ENCODE data around the gene BICRAL.
"Not testable (repeated sequence)": the region's sequence is repeated elsewhere in the genome, so short reads cannot be mapped to it uniquely, and the experiment has no call there.

Gene BICRAL

GRCh38 chr6:42781796-42782688, at the start of gene BICRAL:
Gene BICRAL, plus strand, starts transcription at chr6:42782052. Its CDS starts 39,971 bp downstream, at chr6:42822023.
- DNase-seq (ENCODE audit: low read depth), result peak; percentile 39

GRCh38 chr6:42733867-42734481, 47.9 kb upstream of the BICRAL start:
- not testable (repeated sequence) for DNase-seq (ENCODE audit: low read depth)

GRCh38 chr6:42735976-42736375, 45.9 kb upstream of the BICRAL start:
- DNase-seq (ENCODE audit: low read depth), result no peak

GRCh38 chr6:42740725-42741124, 41.1 kb upstream of the BICRAL start:
- DNase-seq (ENCODE audit: low read depth), result no peak

GRCh38 chr6:42742116-42742894, 39.5 kb upstream of the BICRAL start:
- DNase-seq (ENCODE audit: low read depth), result no peak

- no peak for DNase-seq (ENCODE audit: low read depth)
These were observed 37.4 kb upstream of the BICRAL start for GRCh38 chr6:42744351-42744893.

- peak; percentile 1 for DNase-seq (ENCODE audit: low read depth)
These were observed 36.7 kb upstream of the BICRAL start for GRCh38 chr6:42745083-42745639.

- DNase-seq (ENCODE audit: low read depth), result peak; percentile 85
These were observed 36.0 kb upstream of the BICRAL start, which contains the start of gene TBCC for GRCh38 chr6:42745640-42746462. Gene TBCC, minus strand, starts transcription at chr6:42746103. Its CDS starts 30 bp downstream, at chr6:42746073.

- DNase-seq (ENCODE audit: low read depth), result peak; percentile 61
These were observed 35.1 kb upstream of the BICRAL start for GRCh38 chr6:42746463-42747391.

- DNase-seq (ENCODE audit: low read depth), result no peak
These were observed 33.5 kb upstream of the BICRAL start for GRCh38 chr6:42748203-42748898.

GRCh38 chr6:42751055-42751454, 30.8 kb upstream of the BICRAL start:
- no peak for DNase-seq (ENCODE audit: low read depth)

- no peak for DNase-seq (ENCODE audit: low read depth)
These were observed 27.1 kb upstream of the BICRAL start for GRCh38 chr6:42754759-42755158.

- DNase-seq (ENCODE audit: low read depth), result no peak
These were observed 25.1 kb upstream of the BICRAL start for GRCh38 chr6:42756722-42757121.

- DNase-seq (ENCODE audit: low read depth), result no peak
These were observed 23.0 kb upstream of the BICRAL start for GRCh38 chr6:42758756-42759430.

GRCh38 chr6:42761287-42762067, 20.4 kb upstream of the BICRAL start:
- no peak for DNase-seq (ENCODE audit: low read depth)

- DNase-seq (ENCODE audit: low read depth), result no peak
These were observed 19.4 kb upstream of the BICRAL start for GRCh38 chr6:42762426-42762859.

GRCh38 chr6:42762950-42763349, 18.9 kb upstream of the BICRAL start:
- DNase-seq (ENCODE audit: low read depth), result no peak

All from stimulated activated CD8-positive, alpha-beta memory T cell treated with anti-CD3 and anti-CD28 coated beads, Interleukin-15, amount 100 ng/mL, for 1 hour (primary cell).